GM19099 (cell line): Measurements from ENCODE around the gene SEMA4A.
A peak's percentile ranks its signal among the peaks of the same experiment; 100 is the strongest.

Experiments
- POLR2A ChIP-seq: IDR thresholded peaks from 3 replicates; pipeline ENCODE4 v1.6.1; 2011; ENCODE audit warnings: low read depth; ENCODE audit not compliant: insufficient read length; ENCODE audit errors: extremely low read depth

The SEMA4A gene

GRCh38 chr1:156145650-156146019, 7.8 kb upstream of the SEMA4A start:
- TF ChIP-seq POLR2A: no peak

GRCh38 chr1:156146020-156146768, 7.2 kb upstream of the SEMA4A start:
- no peak for TF ChIP-seq POLR2A

- peak; percentile 13 for TF ChIP-seq POLR2A
Observed at GRCh38 chr1:156146769-156147405, 6.5 kb upstream of the SEMA4A start.

- TF ChIP-seq POLR2A: no peak
Observed at GRCh38 chr1:156148216-156148615, 5.2 kb upstream of the SEMA4A start.

- TF ChIP-seq POLR2A: peak; percentile 78
Observed at GRCh38 chr1:156149374-156150332, 3.7 kb upstream of the SEMA4A start.

GRCh38 chr1:156150333-156151011, 2.9 kb upstream of the SEMA4A start:
- TF ChIP-seq POLR2A: no peak

- TF ChIP-seq POLR2A: no peak
Observed at GRCh38 chr1:156151093-156151688, 2.2 kb upstream of the SEMA4A start.

GRCh38 chr1:156152628-156153027, 757 bp upstream of the SEMA4A start:
- TF ChIP-seq POLR2A: no peak

GRCh38 chr1:156154317-156154749, 948 bp downstream of the SEMA4A start:
- TF ChIP-seq POLR2A: peak; percentile 77

- no peak for TF ChIP-seq POLR2A
Observed at GRCh38 chr1:156155756-156156510, 2.5 kb downstream of the SEMA4A start.

GRCh38 chr1:156157506-156157905, 4.1 kb downstream of the SEMA4A start:
- TF ChIP-seq POLR2A: no peak

- no peak for TF ChIP-seq POLR2A
Observed at GRCh38 chr1:156157966-156158365, 4.6 kb downstream of the SEMA4A start.

GRCh38 chr1:156160000-156160742, 6.8 kb downstream of the SEMA4A start:
- TF ChIP-seq POLR2A: no peak

GRCh38 chr1:156160743-156161171, 7.4 kb downstream of the SEMA4A start:
- no peak for TF ChIP-seq POLR2A
